Midbrain (tissue), 1 donor: ENCODE results near the gene LYPD5.
A peak's percentile ranks its signal among the peaks of the same experiment; 100 is the strongest.
"Not testable (repeated sequence)": the region's sequence is repeated elsewhere in the genome, so short reads cannot be mapped to it uniquely, and the experiment has no call there.

Experiments used
- DNase-seq: peaks from one replicate; lab custom pipeline; 2025; lab: John Stamatoyannopoulos, UW

LYPD5 gene

GRCh38 chr19:43806401-43806800 lies 4.2 kb upstream of the LYPD5 start:
- DNase-seq = not testable (repeated sequence)

GRCh38 chr19:43804432-43804831 lies 2.2 kb upstream of the LYPD5 start:
- no peak for DNase-seq

GRCh38 chr19:43799502-43800142 lies 2.6 kb downstream of the LYPD5 start:
- no peak for DNase-seq

- no peak for DNase-seq
These were observed 3.5 kb downstream of the LYPD5 start for GRCh38 chr19:43798546-43799409.

- no peak for DNase-seq
These were observed 4.2 kb downstream of the LYPD5 start for GRCh38 chr19:43798026-43798545.

- DNase-seq = no peak
These were observed 4.7 kb downstream of the LYPD5 start for GRCh38 chr19:43797556-43797955.

GRCh38 chr19:43797118-43797517 lies 5.1 kb downstream of the LYPD5 start:
- no peak for DNase-seq

GRCh38 chr19:43790587-43790986 lies 11.7 kb downstream of the LYPD5 start:
- DNase-seq = no peak

- DNase-seq = no peak
These were observed 13.2 kb downstream of the LYPD5 start for GRCh38 chr19:43789029-43789428.

GRCh38 chr19:43786665-43787064 lies 15.6 kb downstream of the LYPD5 start:
- no peak for DNase-seq

GRCh38 chr19:43784981-43785808 lies 17.1 kb downstream of the LYPD5 start:
- peak; percentile 41 for DNase-seq

- no peak for DNase-seq
These were observed 17.8 kb downstream of the LYPD5 start for GRCh38 chr19:43784241-43784980.

GRCh38 chr19:43783636-43784035 lies 18.6 kb downstream of the LYPD5 start:
- DNase-seq = no peak

- DNase-seq = no peak
These were observed 19.5 kb downstream of the LYPD5 start for GRCh38 chr19:43782689-43783231.

GRCh38 chr19:43782311-43782660 lies 20.0 kb downstream of the LYPD5 start:
- DNase-seq = no peak

GRCh38 chr19:43781630-43782310 lies 20.5 kb downstream of the LYPD5 start:
- DNase-seq = no peak

- no peak for DNase-seq
These were observed 21.3 kb downstream of the LYPD5 start, which contains the start of gene KCNN4 for GRCh38 chr19:43780706-43781525. Gene KCNN4 (minus strand): TSS chr19:43780973. CDS start chr19:43780861, 112 bp downstream.

GRCh38 chr19:43779820-43780219 lies 22.4 kb downstream of the LYPD5 start:
- DNase-seq = no peak

- DNase-seq = no peak
These were observed 23.0 kb downstream of the LYPD5 start for GRCh38 chr19:43779147-43779819.
